Lung microvascular endothelial cell (primary cell): ENCODE measurements around the gene CDC20. TPM values are rescaled to one million over a fixed set of nuclear protein-coding genes. Genes with fewer than 3 reads are reported as not detected.

Source experiments
- DNase-seq, 2 donors: peaks; one replicate each; pipeline versions ENCODE4 v3.0.0 to v3.0.0-alpha.2; 2010; ENCODE audit warnings: low read depth in 2 of 2
- total RNA-seq: library from RNA; depleted of rRNA; stranded (reverse); fragments of >200 nt; gene quantifications from 2 replicates; pipeline ENCODE4 v1.2.1, GENCODE V29; 2014

Gene CDC20
- 6.9 and 27.5 TPM in 2 replicates for total RNA-seq

DNA sequence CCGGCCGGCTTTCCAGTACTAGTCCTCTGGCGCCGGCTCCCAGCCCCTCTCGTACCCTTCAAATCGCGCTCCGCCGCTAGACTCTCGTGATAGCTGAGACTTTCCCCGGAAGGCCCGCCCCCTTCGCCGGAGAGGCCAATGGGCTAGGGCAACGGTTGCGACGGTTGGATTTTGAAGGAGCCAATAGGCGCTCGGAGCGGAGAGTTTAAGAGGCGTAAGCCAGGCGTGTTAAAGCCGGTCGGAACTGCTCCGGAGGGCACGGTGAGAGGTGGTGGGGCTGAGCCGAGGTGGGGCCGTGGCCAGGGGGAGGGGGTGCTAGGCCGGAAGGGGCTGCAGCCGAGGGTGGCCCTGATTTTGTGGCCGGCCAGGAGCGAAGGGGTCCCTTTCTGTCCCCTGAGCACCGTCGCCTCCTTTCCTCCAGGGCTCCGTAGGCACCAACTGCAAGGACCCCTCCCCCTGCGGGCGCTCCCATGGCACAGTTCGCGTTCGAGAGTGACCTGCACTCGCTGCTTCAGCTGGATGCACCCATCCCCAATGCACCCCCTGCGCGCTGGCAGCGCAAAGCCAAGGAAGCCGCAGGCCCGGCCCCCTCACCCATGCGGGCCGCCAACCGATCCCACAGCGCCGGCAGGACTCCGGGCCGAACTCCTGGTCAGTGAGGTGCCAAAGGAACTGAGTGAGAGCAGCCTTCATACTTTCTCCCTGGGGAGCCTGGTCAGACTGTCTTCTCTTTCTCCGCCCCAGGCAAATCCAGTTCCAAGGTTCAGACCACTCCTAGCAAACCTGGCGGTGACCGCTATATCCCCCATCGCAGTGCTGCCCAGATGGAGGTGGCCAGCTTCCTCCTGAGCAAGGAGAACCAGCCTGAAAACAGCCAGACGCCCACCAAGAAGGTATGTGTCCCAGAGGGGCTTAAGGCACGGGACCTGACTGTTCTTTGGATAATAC lies at the start of gene CDC20:
Gene CDC20, plus strand, starts transcription at position 236 of the 948 bp plus-strand sequence. Its CDS starts 235 bp downstream, at position 471.
- peak; percentile 96 for DNase-seq

DNA sequence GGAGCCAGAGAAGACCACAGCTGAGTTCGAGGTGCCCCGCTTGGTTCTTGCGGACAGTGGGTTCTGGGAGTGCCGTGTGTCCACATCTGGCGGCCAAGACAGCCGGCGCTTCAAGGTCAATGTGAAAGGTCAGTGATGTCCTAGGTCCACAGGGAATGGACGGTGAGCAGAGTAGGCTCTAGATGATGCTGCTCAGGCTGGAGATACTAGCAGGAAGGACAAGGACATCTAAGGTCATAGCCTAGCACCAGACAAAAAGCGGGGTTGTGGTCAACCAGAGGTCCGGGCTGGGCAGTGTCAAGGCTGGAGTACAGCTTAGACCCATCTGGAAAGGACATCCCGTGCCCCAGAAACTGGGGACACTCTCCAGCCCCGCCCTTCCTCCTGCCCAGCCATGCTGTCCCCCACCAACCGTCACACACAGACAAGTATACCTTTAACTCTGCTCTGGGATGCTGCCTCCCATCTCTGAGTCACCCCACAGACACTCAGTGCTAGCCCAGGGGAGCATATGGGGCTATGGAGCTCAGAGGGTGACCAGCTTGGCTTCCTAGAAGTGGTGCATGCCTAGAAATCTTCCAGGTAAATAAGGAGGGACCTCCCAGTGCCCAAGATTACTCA lies 49.3 kb upstream of the CDC20 start:
- no peak for DNase-seq

DNA sequence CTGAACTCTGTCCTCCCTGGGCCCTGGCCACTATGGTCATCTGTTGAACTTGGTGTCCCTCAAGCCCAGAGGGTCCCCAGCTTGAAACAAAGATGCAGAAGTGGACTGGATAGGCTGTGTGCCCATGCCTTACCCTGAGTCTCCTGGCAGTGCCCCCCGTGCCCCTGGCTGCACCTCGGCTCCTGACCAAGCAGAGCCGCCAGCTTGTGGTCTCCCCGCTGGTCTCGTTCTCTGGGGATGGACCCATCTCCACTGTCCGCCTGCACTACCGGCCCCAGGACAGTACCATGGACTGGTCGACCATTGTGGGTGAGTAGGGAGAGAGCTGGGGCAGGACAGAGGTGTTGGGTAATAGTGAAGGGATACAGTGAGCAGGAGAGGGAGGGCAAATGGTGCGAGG lies 47.3 kb upstream of the CDC20 start:
- no peak for DNase-seq

DNA sequence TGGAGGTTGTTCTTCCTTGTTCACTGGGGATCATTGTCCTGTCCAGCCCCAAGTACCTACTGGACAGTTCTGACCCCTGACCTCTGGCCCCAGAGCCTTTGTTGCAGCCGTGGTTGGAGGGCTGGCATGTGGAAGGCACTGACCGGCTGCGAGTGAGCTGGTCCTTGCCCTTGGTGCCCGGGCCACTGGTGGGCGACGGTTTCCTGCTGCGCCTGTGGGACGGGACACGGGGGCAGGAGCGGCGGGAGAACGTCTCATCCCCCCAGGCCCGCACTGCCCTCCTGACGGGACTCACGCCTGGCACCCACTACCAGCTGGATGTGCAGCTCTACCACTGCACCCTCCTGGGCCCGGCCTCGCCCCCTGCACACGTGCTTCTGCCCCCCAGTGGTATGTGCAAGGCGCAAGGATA lies 46.6 kb upstream of the CDC20 start:
- DNase-seq, result no peak

DNA sequence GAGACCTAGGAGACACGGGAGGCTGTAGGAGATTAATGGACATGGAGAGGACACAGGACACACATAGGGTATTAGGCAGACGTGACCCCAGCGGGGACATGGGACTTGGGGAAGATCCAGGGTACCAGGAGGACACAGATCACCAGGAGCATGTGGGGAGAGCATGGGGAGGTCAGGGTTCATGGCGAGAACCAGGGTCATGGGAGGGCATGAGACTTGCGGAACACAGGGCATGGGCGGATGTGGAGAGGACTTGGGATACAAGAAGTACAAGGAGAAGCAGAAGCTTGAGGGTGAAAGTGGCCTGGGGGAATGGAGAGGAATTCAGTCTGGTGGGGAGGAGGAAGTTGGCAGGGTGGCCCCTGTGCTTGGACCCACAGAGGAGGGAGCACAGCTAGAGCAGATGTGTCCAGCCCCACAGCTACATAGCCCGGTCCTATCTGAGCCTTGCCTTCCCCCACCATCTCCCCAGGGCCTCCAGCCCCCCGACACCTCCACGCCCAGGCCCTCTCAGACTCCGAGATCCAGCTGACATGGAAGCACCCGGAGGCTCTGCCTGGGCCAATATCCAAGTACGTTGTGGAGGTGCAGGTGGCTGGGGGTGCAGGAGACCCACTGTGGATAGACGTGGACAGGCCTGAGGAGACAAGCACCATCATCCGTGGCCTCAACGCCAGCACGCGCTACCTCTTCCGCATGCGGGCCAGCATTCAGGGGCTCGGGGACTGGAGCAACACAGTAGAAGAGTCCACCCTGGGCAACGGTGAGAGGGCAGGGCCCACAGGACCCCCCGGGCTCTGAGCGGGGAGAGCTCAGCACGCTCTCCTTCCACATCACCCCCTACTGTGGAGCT lies 45.9 kb upstream of the CDC20 start:
- no peak for DNase-seq

DNA sequence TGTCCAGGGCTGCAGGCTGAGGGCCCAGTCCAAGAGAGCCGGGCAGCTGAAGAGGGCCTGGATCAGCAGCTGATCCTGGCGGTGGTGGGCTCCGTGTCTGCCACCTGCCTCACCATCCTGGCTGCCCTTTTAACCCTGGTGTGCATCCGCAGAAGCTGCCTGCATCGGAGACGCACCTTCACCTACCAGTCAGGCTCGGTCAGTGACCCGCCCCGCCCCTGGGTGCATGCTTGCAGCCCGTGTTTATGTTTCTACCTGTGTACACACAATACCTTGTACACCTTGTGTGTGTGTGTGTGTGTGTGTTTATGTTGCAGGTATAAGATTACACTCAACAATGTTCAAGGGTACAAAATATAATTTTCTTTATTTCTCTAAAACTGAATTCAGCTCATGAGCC lies 45.0 kb upstream of the CDC20 start:
- no peak for DNase-seq

DNA sequence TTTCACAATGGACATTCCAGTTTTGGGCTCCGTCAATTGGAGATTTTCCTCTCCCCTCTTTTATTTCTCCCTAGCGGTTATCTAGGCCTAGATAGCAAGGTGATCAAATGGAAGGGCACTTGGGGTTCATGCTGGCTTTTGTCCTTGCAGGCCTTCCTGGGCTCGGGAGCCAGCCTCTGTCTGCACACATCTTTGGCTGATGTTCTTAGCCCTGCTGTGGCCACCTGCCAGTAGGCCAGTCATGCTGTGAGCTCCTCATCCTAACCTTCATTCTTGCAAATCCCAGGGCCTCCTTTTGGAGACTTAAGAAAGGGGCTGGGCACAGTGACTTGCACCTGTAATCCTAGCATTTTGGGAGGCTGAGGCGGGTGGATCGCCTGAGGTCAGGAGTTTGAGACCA lies 44.5 kb upstream of the CDC20 start:
- DNase-seq, result no peak

DNA sequence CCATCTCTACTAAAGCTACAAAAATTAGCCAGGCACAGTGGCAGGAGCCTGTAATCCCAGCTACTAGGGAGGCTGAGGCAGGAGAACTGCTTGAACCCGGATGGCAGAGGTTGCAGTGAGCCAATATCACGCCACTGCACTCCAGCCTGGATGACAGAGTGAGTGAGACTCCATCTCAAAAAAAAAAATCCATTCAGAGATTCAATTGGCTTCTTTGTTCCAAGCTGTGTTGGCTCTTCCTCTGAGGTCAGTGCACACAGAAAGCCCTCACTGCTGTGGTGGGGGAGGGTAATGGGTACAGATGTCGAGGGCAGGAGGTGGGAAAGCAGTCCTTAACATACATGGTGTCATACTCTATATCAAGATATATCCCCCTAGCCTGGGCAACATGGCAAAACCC lies 43.3 kb upstream of the CDC20 start:
- DNase-seq, result no peak

DNA sequence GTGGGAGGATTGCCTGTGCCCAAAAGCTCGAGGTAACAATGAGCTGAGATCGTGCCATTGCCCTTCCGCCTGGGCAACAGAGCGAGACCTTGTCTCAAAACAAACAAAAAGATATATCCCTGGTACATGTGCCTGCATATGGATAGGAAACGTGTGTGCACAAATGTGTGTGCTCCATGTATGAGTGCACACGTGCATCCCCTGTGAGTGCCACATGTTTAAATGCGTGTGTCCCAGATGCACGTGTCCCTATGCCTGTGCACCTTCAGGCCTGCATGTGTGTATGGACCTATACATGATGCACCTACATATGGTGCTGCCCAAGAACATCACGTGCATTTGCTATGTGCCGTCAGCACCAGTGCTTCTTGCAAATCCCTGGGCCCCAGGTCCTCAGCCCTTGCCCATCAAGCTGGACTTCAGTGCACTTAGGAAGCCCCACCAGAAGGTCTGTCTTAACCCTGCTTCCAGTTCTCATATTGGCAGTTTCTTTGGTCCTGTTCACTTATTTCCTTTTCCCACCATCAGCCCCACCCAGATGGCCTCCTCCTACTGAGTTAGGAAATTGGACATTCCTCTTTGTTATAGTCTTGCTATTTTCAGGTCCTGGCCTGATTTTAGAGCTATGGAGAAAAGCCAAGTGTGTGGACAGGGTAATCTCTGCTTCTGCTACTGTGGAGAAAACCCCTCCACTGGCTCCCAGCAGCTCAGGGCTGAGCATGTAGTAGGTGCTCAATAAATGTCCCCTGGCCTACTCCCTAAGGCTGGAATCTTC lies 42.6 kb upstream of the CDC20 start:
- no peak for DNase-seq

DNA sequence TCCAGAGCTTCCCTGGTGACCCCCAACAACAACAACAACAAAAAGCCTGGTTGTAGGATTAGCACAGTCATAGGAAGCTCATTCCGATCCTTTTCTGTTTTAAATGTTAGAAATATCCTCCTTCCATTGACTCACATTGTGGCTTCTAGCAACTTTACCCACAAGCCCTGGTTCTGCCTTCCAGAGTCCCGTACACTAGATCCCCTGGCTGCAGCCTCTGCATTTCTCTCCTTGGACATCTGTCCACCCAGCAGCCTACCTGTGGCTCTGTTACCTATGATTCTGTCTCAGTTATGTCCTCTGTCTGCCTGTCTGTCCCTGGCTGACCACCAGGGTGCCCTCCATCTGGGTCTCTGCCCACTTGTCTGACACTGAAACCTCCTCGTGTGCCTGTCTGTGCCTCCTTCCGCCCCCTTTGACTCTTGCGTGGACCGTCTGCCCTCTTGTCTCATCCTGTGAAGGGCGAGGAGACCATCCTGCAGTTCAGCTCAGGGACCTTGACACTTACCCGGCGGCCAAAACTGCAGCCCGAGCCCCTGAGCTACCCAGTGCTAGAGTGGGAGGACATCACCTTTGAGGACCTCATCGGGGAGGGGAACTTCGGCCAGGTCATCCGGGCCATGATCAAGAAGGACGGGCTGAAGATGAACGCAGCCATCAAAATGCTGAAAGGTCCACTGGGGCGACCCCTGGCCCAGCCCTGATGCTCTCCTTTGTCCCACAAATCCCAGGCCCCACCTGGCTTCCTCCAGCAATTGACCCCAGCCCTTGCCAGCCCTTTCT lies 41.9 kb upstream of the CDC20 start:
- no peak for DNase-seq

DNA sequence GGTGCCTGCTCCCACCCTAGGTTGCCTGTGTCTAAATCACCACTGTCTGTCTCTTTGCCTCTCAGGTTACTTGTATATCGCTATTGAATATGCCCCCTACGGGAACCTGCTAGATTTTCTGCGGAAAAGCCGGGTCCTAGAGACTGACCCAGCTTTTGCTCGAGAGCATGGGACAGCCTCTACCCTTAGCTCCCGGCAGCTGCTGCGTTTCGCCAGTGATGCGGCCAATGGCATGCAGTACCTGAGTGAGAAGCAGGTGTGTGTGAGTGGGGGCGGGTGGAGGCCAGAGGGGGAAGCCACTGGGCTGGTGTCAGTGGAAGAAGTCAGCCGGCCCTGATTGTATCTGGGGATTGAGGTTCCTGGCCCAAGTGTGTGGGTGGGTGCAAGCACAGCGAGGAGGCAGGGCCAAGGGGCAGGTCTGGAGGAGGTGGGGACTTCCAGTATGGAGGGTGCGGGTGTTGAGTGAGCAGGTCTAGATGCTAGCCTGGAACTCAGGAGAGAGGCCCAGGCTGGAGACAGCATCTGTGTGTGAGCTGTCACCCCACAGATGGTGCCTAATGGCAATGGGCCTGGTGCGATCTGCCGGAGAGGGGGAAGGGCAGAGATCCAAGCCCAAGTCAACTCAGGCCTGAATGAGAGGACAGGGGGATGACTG lies 40.8 kb upstream of the CDC20 start:
- DNase-seq, result no peak

DNA sequence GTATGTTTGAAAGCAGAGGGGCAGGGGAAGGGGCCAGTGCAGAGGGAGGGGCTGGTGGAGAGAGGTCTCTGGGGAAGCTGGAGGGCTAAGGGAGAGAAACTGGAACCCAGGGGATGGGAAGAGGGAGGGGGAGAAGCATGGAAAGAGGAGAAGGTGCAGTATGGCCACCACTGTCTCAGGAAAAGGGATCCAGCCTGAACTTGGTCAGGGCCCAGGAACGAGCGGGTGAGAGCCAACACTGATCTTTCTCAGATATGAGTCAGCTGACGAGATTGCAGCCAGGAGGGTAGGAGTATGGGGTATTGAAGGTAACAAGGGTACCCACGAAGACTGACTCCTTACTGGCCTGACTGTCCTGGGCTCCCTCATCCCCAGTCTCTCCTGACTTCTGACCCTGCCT lies 40.0 kb upstream of the CDC20 start:
- no peak for DNase-seq

DNA sequence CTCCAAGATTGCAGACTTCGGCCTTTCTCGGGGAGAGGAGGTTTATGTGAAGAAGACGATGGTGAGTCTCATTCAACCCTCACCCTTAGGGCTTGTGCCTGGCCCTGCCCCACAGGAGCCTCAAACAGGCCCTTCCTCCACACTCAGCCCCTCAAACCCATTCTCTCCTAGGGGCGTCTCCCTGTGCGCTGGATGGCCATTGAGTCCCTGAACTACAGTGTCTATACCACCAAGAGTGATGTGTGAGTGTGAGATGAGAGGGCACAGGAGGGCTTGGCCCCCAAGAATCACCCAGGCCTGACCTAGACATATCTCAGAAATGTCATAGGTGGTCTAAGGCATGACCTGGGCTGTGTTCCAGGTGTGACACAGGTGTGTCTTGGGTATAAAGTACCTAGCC lies 39.5 kb upstream of the CDC20 start:
- DNase-seq, result no peak

DNA sequence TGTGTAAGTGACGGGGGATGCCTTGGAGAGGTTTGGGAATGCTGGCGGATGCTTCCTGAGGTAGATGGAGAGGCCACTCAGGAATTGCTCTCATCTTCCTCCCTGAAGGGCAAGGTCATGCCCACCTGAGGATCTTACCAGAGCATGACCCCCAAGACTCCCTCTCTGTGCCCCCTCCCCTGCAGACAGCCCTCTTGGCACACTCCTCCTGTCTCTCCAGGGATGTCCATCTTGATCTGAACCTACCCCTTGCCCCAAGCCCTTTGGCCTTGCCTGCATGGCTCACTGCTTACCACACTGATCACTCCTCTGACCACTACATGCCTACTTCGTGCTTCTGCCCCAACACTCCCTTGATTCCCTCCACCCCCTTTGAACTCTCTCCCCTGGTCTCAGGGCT lies 39.0 kb upstream of the CDC20 start:
- DNase-seq, result no peak

DNA sequence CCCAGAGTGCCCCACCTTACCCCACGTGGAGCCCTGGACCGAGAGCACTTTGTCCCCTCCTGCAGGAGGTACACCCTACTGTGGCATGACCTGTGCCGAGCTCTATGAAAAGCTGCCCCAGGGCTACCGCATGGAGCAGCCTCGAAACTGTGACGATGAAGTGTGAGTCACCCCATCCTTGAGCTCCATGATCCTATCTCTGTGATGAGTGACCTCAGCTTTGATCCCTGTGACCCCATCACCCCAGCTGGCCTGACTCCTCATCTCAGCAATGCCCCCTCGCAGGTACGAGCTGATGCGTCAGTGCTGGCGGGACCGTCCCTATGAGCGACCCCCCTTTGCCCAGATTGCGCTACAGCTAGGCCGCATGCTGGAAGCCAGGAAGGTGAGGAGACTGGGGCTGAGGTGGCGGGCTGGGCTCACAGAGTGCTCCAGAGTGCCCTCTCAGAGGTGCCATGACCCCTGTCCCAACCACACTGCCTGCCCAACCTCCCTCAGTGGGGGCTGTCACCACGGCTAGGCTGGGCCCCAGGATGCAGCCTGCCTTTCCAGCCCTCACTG lies 37.4 kb upstream of the CDC20 start:
- no peak for DNase-seq

DNA sequence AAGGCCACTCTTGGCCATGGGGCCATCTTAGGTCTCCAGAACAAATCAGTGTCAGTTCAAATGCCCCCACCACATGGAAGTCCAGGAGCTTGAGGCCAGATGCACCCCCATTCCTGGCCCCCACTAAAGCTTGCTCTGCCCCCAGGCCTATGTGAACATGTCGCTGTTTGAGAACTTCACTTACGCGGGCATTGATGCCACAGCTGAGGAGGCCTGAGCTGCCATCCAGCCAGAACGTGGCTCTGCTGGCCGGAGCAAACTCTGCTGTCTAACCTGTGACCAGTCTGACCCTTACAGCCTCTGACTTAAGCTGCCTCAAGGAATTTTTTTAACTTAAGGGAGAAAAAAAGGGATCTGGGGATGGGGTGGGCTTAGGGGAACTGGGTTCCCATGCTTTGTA lies 36.3 kb upstream of the CDC20 start:
- DNase-seq, result no peak

DNA sequence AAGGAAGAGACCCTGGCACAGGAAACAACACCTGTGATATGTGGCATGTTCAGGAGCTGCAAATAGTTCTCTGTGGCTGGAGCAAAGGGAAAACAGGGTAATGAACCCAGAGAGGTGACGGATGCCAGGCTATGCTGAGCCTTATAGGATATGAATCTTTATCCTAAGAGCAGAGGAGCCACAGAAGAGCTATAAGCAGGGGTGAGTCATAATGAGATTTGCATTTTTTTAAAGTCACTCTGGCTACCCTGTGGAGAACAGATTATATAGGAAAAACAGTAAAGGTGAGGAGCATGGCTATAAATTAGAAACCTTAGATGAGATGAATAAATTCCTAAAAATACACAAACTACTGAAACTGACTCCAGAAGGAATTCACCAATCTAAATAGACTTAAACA lies 34.0 kb upstream of the CDC20 start:
- DNase-seq, result no peak

DNA sequence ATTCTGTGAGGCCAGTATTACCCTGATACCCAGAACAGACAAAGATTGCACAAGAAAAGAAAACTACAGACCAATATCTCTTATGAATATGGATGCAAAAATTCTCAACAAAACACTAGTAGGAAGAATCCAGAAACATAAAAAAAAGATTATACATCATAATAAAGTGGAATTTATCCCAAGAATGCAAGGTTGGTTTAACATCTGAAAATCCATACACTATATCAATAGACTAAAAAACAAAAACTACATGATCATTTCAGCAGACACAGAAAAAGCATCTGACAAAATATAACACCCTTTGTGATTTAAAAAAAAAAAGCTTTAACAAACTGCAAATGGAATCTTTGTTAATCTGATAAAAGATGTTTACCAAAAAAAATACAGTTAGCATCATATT lies 33.4 kb upstream of the CDC20 start:
- DNase-seq, result no peak

DNA sequence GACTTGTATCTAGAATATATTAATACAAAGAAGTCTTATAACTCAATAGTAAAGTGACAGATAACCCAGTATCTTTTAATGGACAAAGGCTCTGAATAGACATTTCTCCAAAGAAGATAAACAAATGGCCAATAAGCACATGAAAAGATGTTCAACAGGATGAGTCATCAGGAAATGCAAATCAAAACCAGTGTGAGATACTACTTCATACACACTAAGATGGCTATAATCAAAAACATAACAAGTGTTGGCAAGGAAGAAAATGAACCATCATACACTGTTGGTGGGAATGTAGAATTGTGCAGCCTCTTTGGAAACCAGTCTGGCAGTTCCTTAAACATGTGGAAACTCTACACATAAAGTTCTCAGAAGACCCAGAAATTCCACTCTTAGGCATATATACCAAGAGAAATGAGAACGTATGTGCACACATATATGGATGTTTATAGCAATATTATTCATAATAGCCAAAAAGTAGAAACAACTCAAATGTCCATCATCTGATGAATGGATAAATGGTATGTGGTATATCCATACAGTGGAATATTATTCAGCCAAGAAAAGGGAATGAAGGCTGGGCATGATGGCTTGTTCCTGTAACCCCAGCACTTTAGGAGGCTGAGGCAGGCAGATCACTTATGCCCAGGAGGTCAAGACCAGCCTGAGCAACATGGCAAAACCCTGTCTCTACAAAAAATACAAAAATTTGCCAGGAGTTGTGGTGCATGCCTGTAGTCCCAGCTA lies 31.1 kb upstream of the CDC20 start:
- DNase-seq, result peak in 1 of 2 donors; percentile 47
